ENCODE results near the gene ZCWPW1. TPM values are rescaled to one million over a fixed set of nuclear protein-coding genes. Genes with fewer than 3 reads are reported as not detected.

The ZCWPW1 gene
- total and polyA plus RNA-seq, 2 of the 13 experiments (the other 11 are each of a cell fraction or from before 2014, with no cell fraction given) = 2.4 to 2.5 TPM

GRCh38 chr7:100471021-100471420 lies 42.5 kb upstream of the ZCWPW1 start:
- no TSS peak for BruUV-seq (replicated peaks)
- ChIA-PET CTCF (ENCODE audit: low intra/inter-chr PET ratio, low total read pairs) (no interaction called here), POLR2A (no interaction called here)
- no CpG with 5 or more reads among the region's 4 CpGs for WGBS (ENCODE audit: low lambda C conversion rate)
- Histone ChIP-seq H3K4me3 (replicated peaks in 1 of 3; ENCODE audit: insufficient read depth in 1 of 3, low read depth in 2 of 3, low read length in 3 of 3) (no peak overlapping the region), H3K9ac (ENCODE audit: insufficient read depth, low read depth, low read length) (no peak overlapping the region), H3K4me2 (ENCODE audit: low read depth, low read length) (no peak overlapping the region), H3K36me3 (replicated peaks in 1 of 2; ENCODE audit: control insufficient read depth in 1 of 2, insufficient read depth in 2 of 2, low read length in 2 of 2) (peaks cover 4 to 8% of the 10 kb centered on the region in 2 experiments; a peak in 4 of 5 replicates), H3K4me1 (ENCODE audit: insufficient read depth, low read length) (peaks cover 11% of the 10 kb centered on the region), H2AFZ (ENCODE audit: low read length) (no peak overlapping the region), H4K20me1 (ENCODE audit: insufficient read depth, low read length) (no peaks in the 10 kb centered on the region), H3K27ac (ENCODE audit: extremely low read length, insufficient read depth, low read length) (no peak overlapping the region), H3K27me3 (ENCODE audit: control insufficient read depth in 1 of 2, insufficient read depth in 2 of 2, low read length in 2 of 2) (no peaks in the 10 kb centered on the region), H3K79me2 (ENCODE audit: insufficient read depth, low read length) (no peaks in the 10 kb centered on the region), H3K9me3 (ENCODE audit: low read length) (no peaks in the 10 kb centered on the region)
- intact Hi-C loops (cut with micrococcal nuclease; ENCODE audit: unreplicated experiment) (no loop called here), in situ Hi-C loops (cut with HindIII; ENCODE audit: extremely low pct_ligation_motif_present, low pct_unique_long_range_greater_than_20kb) (no loop called here)
- DNase-seq (ENCODE audit: low spot score) = no peak
- TF ChIP-seq PITX1 (CRISPR knock-in tag; IDR thresholded peaks at IDR 0.05) = no peak
- TF ChIP-seq ZKSCAN5 (CRISPR knock-in tag; IDR thresholded peaks at IDR 0.05) = no peak
- TF ChIP-seq ZNF773 (CRISPR knock-in tag; IDR thresholded peaks at IDR 0.05; ENCODE audit: borderline replicate concordance) = no peak
- TF ChIP-seq PREB (CRISPR knock-in tag; IDR thresholded peaks at IDR 0.05) = no peak
- no peak for TF ChIP-seq KDM2A (CRISPR knock-in tag; IDR thresholded peaks at IDR 0.05; ENCODE audit: borderline replicate concordance, low read depth)
- no peak for TF ChIP-seq TMF1 (CRISPR knock-in tag; IDR thresholded peaks at IDR 0.05; ENCODE audit: low read depth)
- TF ChIP-seq AHDC1 (CRISPR knock-in tag; IDR thresholded peaks at IDR 0.05; ENCODE audit: borderline replicate concordance) = no peak
- FAIRE-seq = no peak
- ATAC-seq = no peak

All from HepG2 (cell line).